PC-9 (cell line): ENCODE data around the gene FPGS. TPM values are rescaled to one million over a fixed set of nuclear protein-coding genes. Genes with fewer than 3 reads are reported as not detected.
A peak's percentile ranks its signal among the peaks of the same experiment; 100 is the strongest.

Experiments
- BruUV-seq: library from RNA; stranded (reverse); fragments of 400-500 nt; replicated peaks from 2 replicates; lab custom pipeline; 2021; lab: Mats Ljungman, UMichigan
- CTCF ChIA-PET: fragments of 300-600 bp; sonication (Branson Sonifier 250); formaldehyde crosslinking; loops from one replicate; lab custom pipeline; 2022; ENCODE audit warnings: antibody characterized with exemption; lab: Charles Lee
- POLR2A ChIA-PET: fragments of 300-600 bp; sonication (Branson Sonifier 250); formaldehyde crosslinking; loops from one replicate; lab custom pipeline; 2022; ENCODE audit warnings: antibody characterized with exemption; ENCODE audit not compliant: unreplicated experiment; lab: Charles Lee
- DNase-seq, 2 experiments: peaks; one replicate each; pipeline versions ENCODE4 v3.0.0 to v3.0.0-alpha.2; 2015 to 2022; ENCODE audit warnings: mixed read lengths in 1 of 2
- H2AFZ ChIP-seq: fragments of 200-600 bp; sonication (generic); 2 replicates; pipeline ENCODE4 v1.8.1; 2017; ENCODE audit warnings: antibody characterized with exemption
- H3F3A ChIP-seq: fragments of 200-600 bp; sonication (generic); 2 replicates; pipeline ENCODE4 v1.8.1; 2017; ENCODE audit warnings: antibody characterized with exemption, mild to moderate bottlenecking, low read depth; ENCODE audit not compliant: insufficient read depth
- H3K27ac ChIP-seq: fragments of 200-600 bp; sonication (generic); 2 replicates; pipeline ENCODE4 v1.6.1; 2016; ENCODE audit warnings: mixed run types
- H3K27me3 ChIP-seq: fragments of 200-600 bp; sonication (generic); 2 replicates; pipeline ENCODE4 v1.6.1; 2016; ENCODE audit warnings: low read depth, mixed run types; ENCODE audit not compliant: insufficient read depth
- H3K36me3 ChIP-seq: fragments of 200-600 bp; sonication (generic); 2 replicates; pipeline ENCODE4 v1.6.1; 2016; ENCODE audit warnings: low read depth, mixed run types
- H3K4me1 ChIP-seq: fragments of 200-600 bp; sonication (generic); replicated peaks from 2 replicates; pipeline ENCODE4 v1.6.1; 2016; ENCODE audit warnings: mixed run types; ENCODE audit not compliant: insufficient read depth
- H3K4me2 ChIP-seq: fragments of 200-600 bp; sonication (generic); 2 replicates; pipeline ENCODE4 v1.6.1; 2017; ENCODE audit warnings: mixed run types
- H3K4me3 ChIP-seq: fragments of 200-600 bp; sonication (generic); 2 replicates; pipeline ENCODE4 v1.6.1; 2016; ENCODE audit warnings: mixed run types
- H3K79me2 ChIP-seq: fragments of 200-600 bp; sonication (generic); 2 replicates; pipeline ENCODE4 v1.6.1; 2017; ENCODE audit warnings: low read depth, mixed run types
- H3K9me2 ChIP-seq: fragments of 200-600 bp; sonication (generic); 2 replicates; pipeline ENCODE4 v1.8.1; 2017; ENCODE audit warnings: mild to moderate bottlenecking; ENCODE audit not compliant: insufficient read depth
- H3K9me3 ChIP-seq: fragments of 200-600 bp; sonication (generic); 2 replicates; pipeline ENCODE4 v1.8.1; 2016; ENCODE audit warnings: low read depth; ENCODE audit not compliant: insufficient read depth
- H4K20me1 ChIP-seq: fragments of 200-600 bp; sonication (generic); 2 replicates; pipeline ENCODE4 v1.8.1; 2017; ENCODE audit not compliant: insufficient read depth
- EZH2 ChIP-seq: fragments of 200-600 bp; sonication (generic); IDR thresholded peaks from 2 replicates; pipeline ENCODE4 v1.8.0; 2017; ENCODE audit warnings: antibody characterized with exemption, low read depth
- intact Hi-C: fragments of 100-400 bp; cut with micrococcal nuclease; formaldehyde crosslinking; loops from one replicate; pipeline ENCODE4 v1.10.0; 2022; ENCODE audit not compliant: unreplicated experiment
- total RNA-seq: library from RNA; stranded (reverse); gene quantifications from 2 replicates; pipeline ENCODE4 v1.2.3, GENCODE V29; 2021
- TF ChIP-seq, protein P1 (sequence below): fragments of 200-600 bp; sonication (generic); conservative IDR thresholded peaks from 2 replicates; pipeline ENCODE4 v1.6.1; 2017; ENCODE audit warnings: mixed run types, antibody characterized with exemption, mild to moderate bottlenecking, moderate library complexity

Gene FPGS
- total RNA-seq, 1 experiment from 2014 or later, result 152 TPM

- peaks cover 30% of the 10 kb centered on the region for H3K36me3 ChIP-seq
- intact Hi-C loops, result no loop called here
- peaks cover 55% of the 10 kb centered on the region for H3F3A ChIP-seq
- peaks cover 46% of the 10 kb centered on the region for H3K79me2 ChIP-seq
- no peak for DNase-seq
- no peak overlapping the region for H2AFZ ChIP-seq
- ChIA-PET POLR2A (interaction anchor here (0.6 kb wide), 1 partner anchor 64 kb away, joined by 4 read pairs; no protein-coding TSS in a partner anchor), CTCF (no interaction called here)
- H3K27me3 ChIP-seq, result no peaks in the 10 kb centered on the region
- TF ChIP-seq, protein P1, sequence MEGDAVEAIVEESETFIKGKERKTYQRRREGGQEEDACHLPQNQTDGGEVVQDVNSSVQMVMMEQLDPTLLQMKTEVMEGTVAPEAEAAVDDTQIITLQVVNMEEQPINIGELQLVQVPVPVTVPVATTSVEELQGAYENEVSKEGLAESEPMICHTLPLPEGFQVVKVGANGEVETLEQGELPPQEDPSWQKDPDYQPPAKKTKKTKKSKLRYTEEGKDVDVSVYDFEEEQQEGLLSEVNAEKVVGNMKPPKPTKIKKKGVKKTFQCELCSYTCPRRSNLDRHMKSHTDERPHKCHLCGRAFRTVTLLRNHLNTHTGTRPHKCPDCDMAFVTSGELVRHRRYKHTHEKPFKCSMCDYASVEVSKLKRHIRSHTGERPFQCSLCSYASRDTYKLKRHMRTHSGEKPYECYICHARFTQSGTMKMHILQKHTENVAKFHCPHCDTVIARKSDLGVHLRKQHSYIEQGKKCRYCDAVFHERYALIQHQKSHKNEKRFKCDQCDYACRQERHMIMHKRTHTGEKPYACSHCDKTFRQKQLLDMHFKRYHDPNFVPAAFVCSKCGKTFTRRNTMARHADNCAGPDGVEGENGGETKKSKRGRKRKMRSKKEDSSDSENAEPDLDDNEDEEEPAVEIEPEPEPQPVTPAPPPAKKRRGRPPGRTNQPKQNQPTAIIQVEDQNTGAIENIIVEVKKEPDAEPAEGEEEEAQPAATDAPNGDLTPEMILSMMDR, result no peak
- TF ChIP-seq EZH2, result no peak
- no peak overlapping the region for H3K27ac ChIP-seq
- BruUV-seq, result no TSS peak
- H3K9me3 ChIP-seq, result no peaks in the 10 kb centered on the region
- no peak overlapping the region for H3K4me3 ChIP-seq
- no peak overlapping the region for H3K4me2 ChIP-seq
- H3K9me2 ChIP-seq, result no peaks in the 10 kb centered on the region
- peaks cover 8% of the 10 kb centered on the region for H3K4me1 ChIP-seq
- H4K20me1 ChIP-seq, result peaks cover 65% of the 10 kb centered on the region
Measured at GRCh38 chr9:127790094-127790855, 12.4 kb upstream of the FPGS start.

- DNase-seq, result no peak
- Histone ChIP-seq H3K27me3 (no peaks in the 10 kb centered on the region), H3F3A (peaks cover 63% of the 10 kb centered on the region), H4K20me1 (peaks cover 65% of the 10 kb centered on the region), H3K4me3 (no peak overlapping the region), H3K9me3 (no peaks in the 10 kb centered on the region), H2AFZ (no peak overlapping the region), H3K4me1 (peaks cover 8% of the 10 kb centered on the region), H3K27ac (no peak overlapping the region), H3K9me2 (no peaks in the 10 kb centered on the region), H3K36me3 (peaks cover 30% of the 10 kb centered on the region), H3K4me2 (no peak overlapping the region), H3K79me2 (peaks cover 44% of the 10 kb centered on the region)
- POLR2A ChIA-PET, result interaction anchor here (0.6 kb wide), 2 partner anchors 63 to 125 kb away, joined by 4 read pairs; no protein-coding TSS in a partner anchor
- TF ChIP-seq EZH2, result no peak
- TF ChIP-seq, protein P1, result no peak
- no TSS peak for BruUV-seq
- CTCF ChIA-PET, result no interaction called here
- intact Hi-C loops, result no loop called here
Measured at GRCh38 chr9:127791085-127791484, 11.6 kb upstream of the FPGS start.

DNA sequence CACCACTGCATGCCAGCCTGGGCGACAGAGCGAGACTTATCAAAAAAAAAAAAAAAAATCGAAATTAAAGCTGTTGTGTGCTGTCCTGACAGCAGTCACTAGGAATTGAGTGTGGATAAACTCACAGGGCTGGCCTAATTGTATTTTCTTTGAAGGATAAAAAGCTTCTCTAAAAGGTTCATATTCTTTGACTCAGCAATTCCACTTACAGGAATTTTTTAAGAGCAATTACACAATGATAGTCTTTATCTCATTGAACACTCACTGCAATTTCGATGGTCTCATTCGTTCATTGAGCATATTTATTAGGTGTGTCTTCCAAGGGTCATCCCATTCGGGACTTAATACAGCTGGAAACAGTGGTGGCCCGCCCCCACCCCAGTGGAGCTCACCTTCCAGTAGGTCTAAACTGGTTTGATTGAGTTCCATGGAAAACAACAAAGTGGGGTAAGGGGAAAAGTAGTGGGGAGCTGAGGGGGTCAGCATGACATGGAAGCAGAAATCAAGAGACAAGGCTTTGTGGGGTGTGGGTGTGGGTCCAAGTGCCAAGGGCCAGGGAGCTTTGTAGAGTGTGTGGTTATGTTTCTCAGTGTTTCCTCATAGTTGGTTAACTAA is 10.2 kb upstream of the FPGS start:
- Histone ChIP-seq H3K4me3 (no peak overlapping the region), H2AFZ (no peak overlapping the region), H3K27me3 (no peaks in the 10 kb centered on the region), H3F3A (peaks cover 73% of the 10 kb centered on the region), H3K36me3 (peaks cover 27% of the 10 kb centered on the region), H3K4me1 (peaks cover 2% of the 10 kb centered on the region; the same call in 1 of the 2 replicates), H3K27ac (no peak overlapping the region), H3K79me2 (peaks cover 30% of the 10 kb centered on the region), H4K20me1 (peaks cover 51% of the 10 kb centered on the region), H3K9me2 (no peaks in the 10 kb centered on the region), H3K9me3 (no peaks in the 10 kb centered on the region), H3K4me2 (no peak overlapping the region)
- POLR2A ChIA-PET, result interaction anchor here (0.6 to 0.7 kb wide), 2 partner anchors 9 to 322 kb away, joined by 3 to 19 read pairs; no protein-coding TSS in a partner anchor
- BruUV-seq, result no TSS peak
- peak in 1 of 2 experiments; percentile 21 for DNase-seq
- TF ChIP-seq, protein P1, result no peak
- TF ChIP-seq EZH2, result no peak
- intact Hi-C loops, result no loop called here
- CTCF ChIA-PET, result interaction anchor here (0.6 to 0.7 kb wide), 2 partner anchors 48 to 69 kb away, joined by 4 to 5 read pairs; no protein-coding TSS in a partner anchor
